Left hindlimb (tissue), 1 donor: ENCODE data around the gene GPR162.

Experiments
- DNase-seq: peaks from one replicate; pipeline ENCODE4 v3.0.0-alpha.2; 2018

The GPR162 gene, protein sequence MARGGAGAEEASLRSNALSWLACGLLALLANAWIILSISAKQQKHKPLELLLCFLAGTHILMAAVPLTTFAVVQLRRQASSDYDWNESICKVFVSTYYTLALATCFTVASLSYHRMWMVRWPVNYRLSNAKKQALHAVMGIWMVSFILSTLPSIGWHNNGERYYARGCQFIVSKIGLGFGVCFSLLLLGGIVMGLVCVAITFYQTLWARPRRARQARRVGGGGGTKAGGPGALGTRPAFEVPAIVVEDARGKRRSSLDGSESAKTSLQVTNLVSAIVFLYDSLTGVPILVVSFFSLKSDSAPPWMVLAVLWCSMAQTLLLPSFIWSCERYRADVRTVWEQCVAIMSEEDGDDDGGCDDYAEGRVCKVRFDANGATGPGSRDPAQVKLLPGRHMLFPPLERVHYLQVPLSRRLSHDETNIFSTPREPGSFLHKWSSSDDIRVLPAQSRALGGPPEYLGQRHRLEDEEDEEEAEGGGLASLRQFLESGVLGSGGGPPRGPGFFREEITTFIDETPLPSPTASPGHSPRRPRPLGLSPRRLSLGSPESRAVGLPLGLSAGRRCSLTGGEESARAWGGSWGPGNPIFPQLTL

DNA sequence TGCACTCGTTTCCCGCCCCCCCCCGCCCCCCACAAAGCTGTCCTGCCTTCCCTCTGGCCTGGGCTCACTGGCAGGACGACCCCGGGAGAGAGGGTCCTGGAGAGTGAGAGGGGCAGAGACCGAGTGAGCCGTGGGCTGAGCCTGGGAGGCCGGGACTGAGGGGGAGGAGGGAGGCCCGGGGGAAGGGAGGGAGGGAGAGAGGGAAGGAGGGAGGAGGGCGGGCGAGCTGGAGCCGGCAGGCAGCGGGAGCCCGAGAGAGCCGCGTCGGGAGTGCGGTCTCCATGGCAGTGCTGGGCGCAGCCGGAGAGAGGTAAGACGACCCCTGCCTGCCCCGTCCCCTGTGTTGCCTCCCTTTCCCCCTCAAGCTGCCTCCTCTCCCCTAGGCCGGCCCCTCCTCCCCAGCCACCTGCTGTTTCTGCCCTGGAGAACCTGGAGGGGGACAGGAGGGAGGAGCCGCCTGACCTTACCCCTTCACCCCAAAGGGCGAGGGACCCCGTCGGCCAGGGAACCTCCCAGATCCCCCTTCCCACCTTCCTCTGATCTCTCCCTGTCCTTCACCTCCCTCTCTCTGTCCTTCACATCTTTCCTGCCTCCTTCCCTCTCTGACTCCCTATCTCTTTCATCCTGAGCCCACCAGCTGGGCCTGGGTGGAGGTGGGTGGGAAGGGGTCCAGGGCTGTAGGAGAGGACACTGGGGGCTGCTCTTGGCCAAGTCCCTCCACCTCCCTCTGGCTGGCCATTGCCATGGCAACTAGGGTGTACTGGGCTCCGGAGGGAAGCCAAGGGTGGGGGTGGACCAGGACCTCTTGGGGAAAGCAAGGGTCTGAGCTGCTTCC lies at the start of gene GPR162:
GPR162 (plus strand) TSS at position 231 of the 835 bp plus-strand sequence. CDS start 2,078 bp downstream, outside the sequence.
- peak; percentile 90 for DNase-seq

DNA sequence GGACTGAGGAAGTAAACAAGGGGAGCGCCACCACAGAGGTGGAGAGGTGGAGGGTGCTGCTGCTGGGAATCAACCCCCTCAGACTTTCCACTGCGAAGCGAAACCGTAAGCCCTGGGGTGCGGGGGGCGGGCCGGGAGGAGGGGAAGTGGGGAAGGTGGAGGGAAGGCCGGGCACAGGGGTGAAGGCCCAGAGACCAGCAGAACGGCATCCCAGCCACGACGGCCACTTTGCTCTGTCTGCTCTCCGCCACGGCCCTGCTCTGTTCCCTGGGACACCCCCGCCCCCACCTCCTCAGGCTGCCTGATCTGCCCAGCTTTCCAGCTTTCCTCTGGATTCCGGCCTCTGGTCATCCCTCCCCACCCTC lies 49.3 kb upstream of the GPR162 start, which contains the start of gene LAG3:
LAG3 (plus strand) TSS at position 190 of the 365 bp plus-strand sequence. CDS start 333 bp downstream, outside the sequence.
- no peak for DNase-seq

DNA sequence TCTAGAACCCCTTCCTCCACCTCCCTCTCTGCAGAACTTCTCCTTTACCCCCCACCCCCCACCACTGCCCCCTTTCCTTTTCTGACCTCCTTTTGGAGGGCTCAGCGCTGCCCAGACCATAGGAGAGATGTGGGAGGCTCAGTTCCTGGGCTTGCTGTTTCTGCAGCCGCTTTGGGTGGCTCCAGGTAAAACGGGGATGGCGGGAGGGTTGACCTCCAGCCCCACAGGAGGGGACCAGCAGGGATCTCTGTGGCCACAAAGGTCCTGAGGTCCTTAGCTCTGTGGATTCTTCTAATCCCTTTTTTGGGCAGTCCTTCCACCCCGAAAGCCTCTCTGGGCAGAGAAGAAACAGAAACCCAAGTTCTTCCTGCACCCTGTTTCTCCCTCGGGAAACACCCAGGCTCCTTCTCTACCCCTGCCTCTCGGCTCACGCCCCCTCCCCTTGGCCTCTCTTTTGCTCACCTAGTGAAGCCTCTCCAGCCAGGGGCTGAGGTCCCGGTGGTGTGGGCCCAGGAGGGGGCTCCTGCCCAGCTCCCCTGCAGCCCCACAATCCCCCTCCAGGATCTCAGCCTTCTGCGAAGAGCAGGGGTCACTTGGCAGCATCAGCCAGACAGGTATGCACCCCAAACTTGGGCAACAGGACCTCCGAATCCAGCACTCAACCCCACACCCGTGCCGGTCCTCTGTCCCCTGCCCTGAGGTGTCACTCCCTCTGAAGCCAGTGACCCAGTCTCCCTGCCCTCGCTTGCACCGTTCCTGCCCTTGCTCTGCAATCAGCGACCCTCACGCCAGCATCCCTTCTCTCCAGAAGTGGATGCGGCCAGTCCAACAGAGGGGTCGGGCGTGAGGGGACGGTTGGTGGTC lies 48.7 kb upstream of the GPR162 start:
- DNase-seq: no peak

DNA sequence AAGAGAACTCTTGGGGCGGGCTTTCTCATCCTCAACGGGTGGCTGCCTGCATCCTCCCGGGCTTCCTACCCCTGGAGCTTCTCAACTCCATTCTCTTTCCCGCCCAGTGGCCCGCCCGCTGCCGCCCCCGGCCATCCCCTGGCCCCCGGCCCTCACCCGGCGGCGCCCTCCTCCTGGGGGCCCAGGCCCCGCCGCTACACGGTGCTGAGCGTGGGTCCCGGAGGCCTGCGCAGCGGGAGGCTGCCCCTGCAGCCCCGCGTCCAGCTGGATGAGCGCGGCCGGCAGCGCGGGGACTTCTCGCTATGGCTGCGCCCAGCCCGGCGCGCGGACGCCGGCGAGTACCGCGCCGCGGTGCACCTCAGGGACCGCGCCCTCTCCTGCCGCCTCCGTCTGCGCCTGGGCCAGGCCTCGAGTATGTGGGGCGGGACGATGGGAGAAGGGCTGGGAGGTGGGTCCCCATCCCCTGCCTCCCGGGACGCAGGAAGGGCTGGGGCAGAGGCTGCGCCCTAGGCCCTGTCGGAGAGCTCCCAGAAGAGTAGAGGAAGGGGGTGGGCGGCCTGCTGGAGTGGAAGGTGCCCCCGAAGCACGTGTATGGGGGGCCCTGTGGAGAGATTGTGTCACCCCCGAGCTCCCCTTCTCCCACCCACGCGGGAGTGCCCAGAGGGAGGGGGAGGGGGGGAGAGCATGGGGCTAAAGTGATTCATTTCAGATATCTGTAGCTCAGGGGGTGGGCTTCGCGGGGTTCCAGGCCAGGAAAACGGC lies 47.9 kb upstream of the GPR162 start:
- DNase-seq: no peak

DNA sequence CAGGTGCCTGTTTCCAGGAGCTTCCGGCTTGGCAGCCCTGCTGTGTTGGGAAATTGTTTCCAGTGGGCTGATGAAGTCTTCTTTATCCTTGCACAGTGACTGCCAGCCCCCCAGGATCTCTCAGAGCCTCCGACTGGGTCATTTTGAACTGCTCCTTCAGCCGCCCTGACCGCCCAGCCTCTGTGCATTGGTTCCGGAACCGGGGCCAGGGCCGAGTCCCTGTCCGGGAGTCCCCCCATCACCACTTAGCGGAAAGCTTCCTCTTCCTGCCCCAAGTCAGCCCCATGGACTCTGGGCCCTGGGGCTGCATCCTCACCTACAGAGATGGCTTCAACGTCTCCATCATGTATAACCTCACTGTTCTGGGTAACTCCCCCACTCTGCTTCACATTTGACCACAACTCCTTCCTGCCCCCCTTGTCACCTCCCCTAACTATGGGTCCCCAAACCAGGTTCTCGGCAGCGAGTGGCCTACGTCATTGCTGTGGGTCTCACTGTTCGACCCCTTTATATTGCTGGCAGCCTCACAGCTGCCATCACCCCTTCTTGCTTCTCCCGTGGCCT lies 47.0 kb upstream of the GPR162 start:
- DNase-seq: no peak

DNA sequence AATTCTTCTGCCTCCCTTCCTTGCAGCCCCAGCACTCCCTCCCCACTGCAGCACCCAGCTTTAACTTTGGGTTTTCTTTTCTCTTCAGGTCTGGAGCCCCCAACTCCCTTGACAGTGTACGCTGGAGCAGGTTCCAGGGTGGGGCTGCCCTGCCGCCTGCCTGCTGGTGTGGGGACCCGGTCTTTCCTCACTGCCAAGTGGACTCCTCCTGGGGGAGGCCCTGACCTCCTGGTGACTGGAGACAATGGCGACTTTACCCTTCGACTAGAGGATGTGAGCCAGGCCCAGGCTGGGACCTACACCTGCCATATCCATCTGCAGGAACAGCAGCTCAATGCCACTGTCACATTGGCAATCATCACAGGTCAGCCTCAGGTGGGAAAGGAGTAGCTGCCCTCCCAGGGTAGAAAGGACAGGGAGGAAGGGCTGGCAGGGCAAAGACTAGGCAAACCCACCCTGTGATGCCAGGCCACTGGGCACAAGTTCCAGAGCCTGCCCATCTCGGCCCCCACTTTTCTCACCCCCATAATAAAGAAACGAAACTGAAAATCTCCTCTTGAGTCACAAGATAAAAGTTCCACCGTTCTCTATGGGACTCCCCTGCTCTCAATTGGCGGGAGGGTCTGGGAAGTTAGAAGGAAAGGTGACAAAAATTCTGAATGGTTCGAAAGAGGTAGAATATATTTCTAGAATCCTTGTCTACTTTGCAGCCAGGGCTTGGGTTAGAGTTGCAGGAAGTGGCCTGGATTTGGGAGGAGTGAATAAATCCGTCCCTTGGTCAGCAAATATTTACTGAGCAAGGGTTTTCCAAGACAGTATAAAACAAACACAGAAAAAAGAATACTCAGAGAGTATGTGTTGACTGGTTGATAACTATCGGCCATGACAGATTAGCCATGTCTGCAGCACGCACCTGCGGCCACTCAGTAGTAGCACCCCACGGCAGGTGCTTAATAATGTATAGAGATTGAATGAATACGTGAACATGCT lies 46.1 kb upstream of the GPR162 start:
- DNase-seq: no peak

DNA sequence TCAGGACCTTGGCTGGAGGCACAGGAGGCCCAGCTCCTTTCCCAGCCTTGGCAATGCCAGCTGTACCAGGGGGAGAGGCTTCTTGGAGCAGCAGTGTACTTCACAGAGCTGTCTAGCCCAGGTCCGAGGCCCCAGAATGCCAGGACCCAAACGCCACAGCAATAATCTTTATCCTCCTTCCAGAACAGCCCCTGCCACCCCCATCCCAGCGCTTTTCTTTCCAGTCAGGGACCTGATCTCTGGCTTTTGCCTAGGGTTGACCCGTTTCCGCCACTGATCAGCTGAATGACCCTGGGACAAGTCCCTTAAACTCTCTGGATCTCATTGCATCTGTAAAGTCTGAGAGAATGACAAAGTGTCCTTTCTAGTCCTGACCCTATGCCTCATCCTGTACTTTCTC lies 44.2 kb upstream of the GPR162 start:
- no peak for DNase-seq

DNA sequence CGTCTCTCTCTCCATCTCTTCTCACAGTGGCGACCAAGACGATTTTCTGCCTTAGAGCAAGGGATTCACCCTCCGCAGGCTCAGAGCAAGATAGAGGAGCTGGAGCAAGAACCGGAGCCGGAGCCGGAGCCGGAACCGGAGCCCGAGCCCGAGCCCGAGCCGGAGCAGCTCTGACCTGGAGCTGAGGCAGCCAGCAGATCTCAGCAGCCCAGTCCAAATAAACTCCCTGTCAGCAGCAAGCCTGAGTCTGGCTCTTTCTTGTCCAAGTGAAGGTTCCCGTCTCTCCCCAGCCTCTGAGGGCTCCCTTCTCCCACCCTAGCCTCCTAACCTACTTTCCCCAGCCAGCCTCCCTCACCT lies 43.4 kb upstream of the GPR162 start:
- no peak for DNase-seq

DNA sequence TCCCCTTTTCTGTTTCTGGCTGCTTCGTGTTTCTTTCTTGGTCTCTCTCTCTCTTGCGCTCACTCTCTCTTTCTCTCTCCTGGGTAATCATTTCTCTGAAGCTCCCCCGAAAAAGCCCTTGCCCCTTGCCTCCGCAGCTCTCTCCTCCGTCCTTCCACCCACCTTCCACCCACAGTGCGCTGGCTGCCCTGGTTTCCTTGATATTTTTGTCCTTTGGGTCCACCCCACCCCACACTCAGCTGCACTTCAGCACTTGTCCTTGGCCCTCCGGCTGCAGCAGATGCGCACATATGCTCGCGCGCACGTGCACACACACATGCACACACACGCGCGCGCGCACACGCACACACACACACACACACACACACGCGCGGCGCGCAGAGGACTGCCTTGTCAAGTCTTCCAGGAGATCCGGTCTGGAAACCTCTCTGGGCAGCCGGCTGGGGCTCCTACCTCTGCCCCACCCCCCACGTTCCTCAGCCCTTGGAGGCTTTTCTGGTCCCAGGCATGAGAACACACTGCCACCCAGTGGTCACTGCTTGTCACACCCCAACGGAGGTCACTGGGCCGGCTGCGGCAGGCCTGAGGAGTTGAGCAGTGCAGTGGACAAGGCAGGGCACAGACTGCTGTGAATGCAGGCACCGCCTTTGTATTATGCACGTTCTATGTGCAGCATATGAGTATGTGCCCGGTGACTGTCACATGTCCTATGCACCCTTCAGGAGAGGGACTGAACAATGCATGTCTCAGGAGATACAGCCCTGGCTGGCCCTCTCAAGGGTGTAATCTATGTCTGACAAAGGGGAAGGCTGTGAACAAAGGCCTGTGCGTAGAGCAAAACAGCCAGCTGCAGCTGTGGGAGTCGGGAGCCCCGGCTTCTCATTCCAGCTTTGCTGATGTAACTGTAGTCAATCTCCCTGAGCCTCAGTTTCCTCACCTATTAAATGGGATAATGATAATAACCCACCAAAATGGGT lies 42.8 kb upstream of the GPR162 start:
- DNase-seq: peak; percentile 96

DNA sequence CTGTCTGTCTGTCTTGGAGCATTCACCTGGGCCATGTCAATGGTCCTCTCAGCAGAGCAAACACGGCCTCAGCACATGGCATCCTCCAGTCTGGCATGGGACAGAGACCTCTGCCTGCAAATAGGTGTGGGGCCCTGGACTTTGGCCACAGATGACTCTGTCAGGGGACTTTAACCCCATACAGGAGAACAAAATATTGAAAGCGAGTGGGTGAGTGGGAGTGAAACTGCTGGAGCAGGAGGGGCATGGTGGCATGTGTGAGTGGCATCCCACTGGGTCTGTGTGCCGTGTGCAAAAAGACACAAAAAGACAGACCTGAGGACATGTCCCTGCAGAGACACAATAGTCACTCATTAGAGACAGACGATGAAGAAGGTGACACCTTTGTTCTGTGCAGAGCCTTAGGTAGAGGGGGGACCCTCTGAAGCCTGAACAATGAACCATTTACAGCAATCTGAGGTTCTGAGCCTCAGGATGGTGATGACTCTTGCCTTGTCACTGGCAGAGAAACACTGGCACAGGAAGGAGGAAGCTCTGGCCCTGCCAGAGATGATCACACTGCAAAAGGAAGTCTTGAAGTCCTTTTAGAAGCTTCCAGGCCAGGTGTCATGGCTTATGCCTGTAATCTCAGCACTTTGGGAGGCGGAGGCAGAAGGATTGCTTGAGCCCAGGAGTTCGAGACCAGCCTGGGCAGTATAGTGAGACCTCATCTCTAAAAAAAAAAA lies 41.8 kb upstream of the GPR162 start:
- no peak for DNase-seq

DNA sequence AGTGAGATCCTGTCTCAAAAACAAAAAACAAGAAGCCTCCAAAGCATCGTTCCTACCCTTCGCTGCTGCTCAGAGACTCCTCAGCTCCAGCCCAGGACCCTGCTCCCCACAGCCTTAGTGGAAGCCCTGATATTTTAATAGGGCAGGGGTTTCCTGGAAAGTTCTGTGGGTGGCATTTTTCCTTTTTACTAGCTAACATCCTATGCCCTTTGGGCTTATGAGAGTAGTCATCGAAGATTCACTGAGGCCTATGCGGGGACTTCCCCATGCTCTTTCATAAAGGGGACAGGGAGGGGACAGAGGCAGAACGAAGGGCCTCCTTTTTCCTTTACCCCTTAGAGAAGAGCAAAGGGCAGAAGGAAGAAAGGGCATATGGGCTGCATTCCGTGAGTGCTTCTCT lies 41.0 kb upstream of the GPR162 start:
- no peak for DNase-seq

DNA sequence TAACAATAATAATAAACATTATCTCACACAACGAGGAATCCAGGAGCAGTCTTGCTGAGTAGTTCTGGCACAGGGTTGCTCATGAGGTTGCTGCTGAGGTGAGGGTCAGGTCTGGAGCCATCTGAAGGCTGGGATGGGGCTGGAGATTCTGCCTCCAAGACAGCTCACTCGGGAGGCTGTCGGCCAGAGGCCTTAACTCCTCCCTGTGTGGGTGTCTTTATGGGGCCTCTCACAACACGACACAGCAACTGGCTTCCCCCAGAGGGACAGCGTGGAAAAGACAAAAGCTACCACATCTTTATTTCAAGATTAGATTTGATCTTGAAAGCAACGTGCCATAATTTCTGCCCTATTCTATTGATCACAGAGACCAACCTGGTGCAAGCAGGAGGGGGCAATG lies 39.5 kb upstream of the GPR162 start:
- no peak for DNase-seq

DNA sequence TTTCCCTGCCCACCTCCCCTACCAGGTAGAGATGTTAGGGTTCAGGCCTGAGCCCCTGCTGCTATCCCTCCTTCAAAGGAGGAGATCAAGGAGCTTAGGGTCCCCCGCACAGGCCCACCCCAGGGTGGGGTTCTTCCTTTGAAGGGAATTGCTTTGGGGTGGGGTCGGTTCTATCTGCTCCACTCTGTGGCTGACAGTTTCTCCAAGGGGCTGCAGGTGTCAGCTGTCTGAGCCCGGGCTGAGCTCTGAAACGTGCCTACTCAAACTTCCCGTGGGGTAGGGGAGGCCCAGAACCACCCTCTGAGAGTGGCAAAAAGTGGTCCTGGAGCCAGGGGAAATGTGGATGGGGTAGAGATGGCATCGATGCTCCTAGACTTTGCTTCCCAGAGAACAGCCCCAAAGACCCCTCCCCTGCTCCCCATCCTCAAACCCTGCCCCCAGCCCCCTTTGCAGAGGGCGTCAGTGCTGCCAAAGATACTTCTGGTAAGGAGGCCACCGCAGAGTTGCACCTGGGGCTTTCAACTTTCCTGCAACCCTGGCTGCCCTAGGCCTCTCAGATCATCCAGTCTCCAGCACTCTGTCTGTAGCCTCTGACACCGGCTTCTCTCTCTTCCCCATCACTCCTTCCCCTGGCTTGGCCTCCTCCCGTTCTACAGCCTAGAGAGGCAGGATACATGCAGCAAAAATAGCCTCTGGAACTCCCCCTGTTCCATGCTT lies 38.6 kb upstream of the GPR162 start:
- DNase-seq: no peak

DNA sequence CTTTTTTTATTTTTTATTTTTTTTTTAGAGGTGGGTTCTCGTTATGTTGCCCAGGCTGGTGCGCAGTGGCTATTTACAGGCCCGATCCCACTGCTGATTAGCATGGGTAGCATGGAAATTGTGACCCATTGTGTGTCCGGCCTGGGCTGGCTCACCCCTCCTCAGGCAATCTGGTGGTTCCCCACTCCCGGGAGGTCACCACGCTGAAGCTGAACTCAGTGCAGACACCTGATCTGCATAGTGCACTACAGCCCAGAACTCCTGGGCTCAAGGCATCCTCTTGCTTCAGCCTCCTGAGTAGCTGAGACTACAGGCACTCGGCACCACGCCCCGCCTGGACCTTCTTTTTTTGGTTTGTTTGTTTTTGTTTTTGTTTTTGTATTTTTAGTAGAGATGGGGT lies 37.8 kb upstream of the GPR162 start:
- DNase-seq: no peak

DNA sequence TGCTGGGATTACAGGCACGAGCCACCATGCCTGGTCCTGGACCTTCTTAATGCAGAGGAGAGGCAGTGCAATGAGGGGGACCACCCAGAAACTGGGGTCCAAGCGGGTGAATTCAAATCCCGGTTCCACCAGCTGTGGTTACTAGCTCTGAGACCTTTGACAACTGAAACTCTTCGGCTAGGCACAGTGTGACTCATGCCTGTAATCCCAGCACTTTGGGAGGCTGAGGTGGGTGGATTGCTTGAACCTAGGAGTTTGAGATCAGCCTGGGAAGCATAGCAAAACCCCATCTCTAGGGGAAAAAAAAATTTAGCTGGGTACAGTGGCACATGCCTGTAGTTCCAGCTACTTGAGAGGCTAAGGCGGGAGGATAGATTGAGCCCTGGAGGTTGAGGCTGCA lies 37.3 kb upstream of the GPR162 start:
- DNase-seq: no peak

DNA sequence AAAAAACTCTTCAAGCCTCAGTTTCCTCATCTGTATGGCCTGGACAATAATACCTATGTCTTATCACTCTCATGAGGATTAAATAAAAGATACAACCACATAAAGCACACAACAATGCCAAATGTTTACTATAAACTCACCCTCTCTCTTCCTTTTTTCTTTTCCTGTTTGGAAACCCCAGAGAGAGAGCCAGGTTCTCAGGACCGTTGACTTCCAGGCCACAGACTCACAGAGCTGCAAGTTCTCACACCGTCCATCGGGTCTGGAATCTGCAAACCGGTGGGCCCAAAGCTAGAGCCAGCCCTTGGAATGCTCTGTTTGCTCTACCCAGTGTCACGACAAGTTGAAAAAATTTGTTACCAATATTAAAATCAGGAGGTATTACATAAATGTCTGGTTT lies 36.9 kb upstream of the GPR162 start:
- no peak for DNase-seq

DNA sequence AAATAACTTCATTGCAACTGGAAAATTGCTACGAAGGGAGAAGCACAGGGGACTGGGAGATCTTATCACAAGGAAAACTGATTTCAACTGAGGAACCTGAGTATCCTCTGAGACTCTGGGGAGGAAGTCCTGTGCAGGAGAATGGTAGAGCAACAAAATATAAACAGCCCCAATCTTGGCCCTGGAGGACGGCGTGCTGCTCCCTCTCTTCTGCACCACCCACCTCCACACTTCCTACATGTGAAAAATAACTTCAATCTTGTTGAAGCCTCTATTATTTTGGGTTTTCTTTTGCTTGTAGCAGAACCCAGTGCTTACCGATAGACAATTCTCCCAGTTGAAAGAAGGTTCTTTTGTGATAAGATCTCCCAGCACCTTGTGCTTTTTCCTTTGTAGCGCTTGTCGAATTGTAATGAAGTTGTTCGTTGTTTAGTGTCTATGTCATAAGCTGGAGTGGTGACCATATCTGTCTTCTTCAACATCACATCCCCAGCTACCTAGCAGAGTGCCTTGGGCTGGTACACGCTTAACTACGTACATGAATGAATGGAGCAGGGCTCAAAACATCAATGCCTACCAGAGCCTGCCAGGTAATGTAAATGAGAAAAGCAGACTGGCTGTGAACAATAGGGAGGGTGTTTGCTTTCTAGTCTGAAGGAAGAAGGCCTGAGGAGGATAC lies 35.1 kb upstream of the GPR162 start:
- no peak for DNase-seq
